Smooth muscle cell (in vitro differentiated cells): ENCODE results near the gene DIP2C. TPM values are rescaled to one million over a fixed set of nuclear protein-coding genes. Genes with fewer than 3 reads are reported as not detected.

Source experiments
- DNase-seq: peaks from one replicate; lab custom pipeline; 2025; ENCODE audit not compliant: unreplicated experiment; lab: John Stamatoyannopoulos, UW
- H2AFZ ChIP-seq: fragments of 200-600 bp; sonication (generic); 2 replicates; pipeline ENCODE4 v1.6.0; 2016; ENCODE audit warnings: antibody characterized with exemption, low read depth, mild to moderate bottlenecking
- H3F3A ChIP-seq: fragments of 200-600 bp; sonication (generic); 2 replicates; pipeline ENCODE4 v1.6.0; 2017; ENCODE audit warnings: antibody characterized with exemption, low read depth
- H3K27ac ChIP-seq: fragments of 200-600 bp; sonication (generic); 2 replicates; pipeline ENCODE4 v1.5.1; 2016; ENCODE audit warnings: low read depth, mild to moderate bottlenecking
- H3K27me3 ChIP-seq: fragments of 200-600 bp; sonication (generic); 2 replicates; pipeline ENCODE4 v1.6.1; 2016; ENCODE audit warnings: low read depth, mild to moderate bottlenecking
- H3K36me3 ChIP-seq: fragments of 200-600 bp; sonication (generic); 2 replicates; pipeline ENCODE4 v1.5.1; 2016; ENCODE audit warnings: low read depth
- H3K4me1 ChIP-seq: fragments of 200-600 bp; sonication (generic); 2 replicates; pipeline ENCODE4 v1.5.1; 2016; ENCODE audit warnings: low read depth
- H3K4me2 ChIP-seq: fragments of 200-600 bp; sonication (generic); 2 replicates; pipeline ENCODE4 v1.6.0; 2016; ENCODE audit warnings: mild to moderate bottlenecking
- H3K4me3 ChIP-seq: fragments of 200-600 bp; sonication (generic); 2 replicates; pipeline ENCODE4 v1.5.1; 2016; ENCODE audit warnings: mild to moderate bottlenecking
- H3K79me2 ChIP-seq: fragments of 200-600 bp; sonication (generic); 2 replicates; pipeline ENCODE4 v1.6.0; 2016; ENCODE audit warnings: low read depth, mild to moderate bottlenecking
- H3K9ac ChIP-seq: fragments of 200-600 bp; sonication (generic); 2 replicates; pipeline ENCODE4 v1.6.0; 2016; ENCODE audit warnings: low read depth
- H3K9me3 ChIP-seq: fragments of 200-600 bp; sonication (generic); replicated peaks from 2 replicates; pipeline ENCODE4 v1.5.1; 2016; ENCODE audit warnings: low read depth
- H4K20me1 ChIP-seq: fragments of 200-600 bp; sonication (generic); 2 replicates; pipeline ENCODE4 v1.6.0; 2016; ENCODE audit warnings: low read depth
- CTCF ChIP-seq: fragments of 200-600 bp; sonication (generic); IDR thresholded peaks from 2 replicates; pipeline ENCODE4 v1.5.1; 2017; ENCODE audit warnings: borderline replicate concordance, mild to moderate bottlenecking, antibody characterized with exemption; ENCODE audit not compliant: insufficient read depth, poor library complexity, severe bottlenecking
- WGBS: methylation state at CpG from one replicate; pipeline ENCODE4 v1.1.7; 2016; ENCODE audit warnings: low lambda C conversion rate; 5-methylcytosine and 5-hydroxymethylcytosine counted together
- polyA plus RNA-seq: library from polyadenylated mRNA; unstranded; fragments of >200 nt; fragmentation: Nextera tagmentation; extraction: Ambion mirVana; gene quantifications from 2 replicates; pipeline ENCODE4 v1.2.1, GENCODE V29; 2016
- total RNA-seq: library from RNA; depleted of rRNA; stranded (reverse); fragments of >200 nt; gene quantifications from 2 replicates; pipeline ENCODE4 v1.2.3, GENCODE V29; 2014

Gene DIP2C
- total and polyA plus RNA-seq, 2 experiments from 2014 or later = 14.9 to 15.3 TPM

DNA sequence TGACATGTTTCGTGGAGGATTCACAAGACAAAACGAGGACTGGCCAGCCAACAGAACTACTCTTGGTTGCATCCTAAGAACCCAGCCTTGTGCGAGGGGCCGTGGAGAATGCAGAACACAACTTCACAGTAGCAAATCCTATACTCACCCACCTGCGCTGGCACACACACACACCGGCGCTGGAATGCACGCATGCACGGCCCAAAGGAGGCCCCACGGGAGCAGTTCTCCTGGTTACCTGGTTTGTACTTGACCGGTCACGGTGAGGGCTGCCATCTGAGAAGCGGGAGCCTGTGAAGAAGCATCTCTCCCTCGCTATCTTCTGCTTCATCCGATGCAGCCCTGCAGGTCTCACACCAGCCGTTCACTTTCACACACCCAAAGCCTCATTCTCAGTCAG lies 416.4 kb downstream of the DIP2C start:
- no peaks in the 10 kb centered on the region for H3K9me3 ChIP-seq
- H3K27ac ChIP-seq = no peak overlapping the region
- TF ChIP-seq CTCF = no peak
- no peaks in the 10 kb centered on the region for H3K79me2 ChIP-seq
- H3K36me3 ChIP-seq = no peaks in the 10 kb centered on the region
- no peaks in the 10 kb centered on the region for H3K27me3 ChIP-seq
- H3F3A ChIP-seq = no peaks in the 10 kb centered on the region
- no peak for DNase-seq
- no peaks in the 10 kb centered on the region for H4K20me1 ChIP-seq
- no peaks in the 10 kb centered on the region for H3K4me1 ChIP-seq
- no peak overlapping the region for H2AFZ ChIP-seq
- no peak overlapping the region for H3K9ac ChIP-seq
- 97% methylated on average over 16 of the region's 16 CpGs for WGBS
- no peak overlapping the region for H3K4me3 ChIP-seq
- H3K4me2 ChIP-seq = no peak overlapping the region

DNA sequence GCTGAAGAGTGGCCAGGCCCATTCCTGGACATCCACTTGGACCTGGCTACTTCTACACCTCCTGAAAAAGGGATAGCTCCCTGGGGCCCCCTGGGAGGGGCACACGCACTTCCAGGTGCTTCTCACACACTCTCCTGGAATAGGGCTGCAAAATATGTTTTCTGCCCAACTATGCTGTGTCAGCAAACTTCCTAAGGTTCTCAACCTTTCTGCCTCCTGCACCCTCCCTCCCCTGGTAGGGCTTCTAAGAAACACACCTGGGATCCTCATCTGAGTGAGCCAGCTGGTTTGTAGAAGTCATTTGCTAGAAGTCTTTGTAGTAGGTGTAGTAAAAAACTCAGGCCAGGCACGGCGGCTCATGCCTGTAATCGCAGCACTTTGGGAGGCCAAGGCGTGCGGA lies 417.7 kb downstream of the DIP2C start:
- DNase-seq = no peak
- H3K9ac ChIP-seq = no peak overlapping the region
- no peaks in the 10 kb centered on the region for H3K9me3 ChIP-seq
- H3K79me2 ChIP-seq = no peaks in the 10 kb centered on the region
- H4K20me1 ChIP-seq = no peaks in the 10 kb centered on the region
- WGBS = 93% methylated on average over 6 of the region's 6 CpGs
- no peak overlapping the region for H3K4me3 ChIP-seq
- H3K4me2 ChIP-seq = no peak overlapping the region
- no peak overlapping the region for H3K27ac ChIP-seq
- no peaks in the 10 kb centered on the region for H3K27me3 ChIP-seq
- H3K36me3 ChIP-seq = no peaks in the 10 kb centered on the region
- H2AFZ ChIP-seq = no peak overlapping the region
- no peaks in the 10 kb centered on the region for H3F3A ChIP-seq
- H3K4me1 ChIP-seq = no peaks in the 10 kb centered on the region
- TF ChIP-seq CTCF = no peak

DNA sequence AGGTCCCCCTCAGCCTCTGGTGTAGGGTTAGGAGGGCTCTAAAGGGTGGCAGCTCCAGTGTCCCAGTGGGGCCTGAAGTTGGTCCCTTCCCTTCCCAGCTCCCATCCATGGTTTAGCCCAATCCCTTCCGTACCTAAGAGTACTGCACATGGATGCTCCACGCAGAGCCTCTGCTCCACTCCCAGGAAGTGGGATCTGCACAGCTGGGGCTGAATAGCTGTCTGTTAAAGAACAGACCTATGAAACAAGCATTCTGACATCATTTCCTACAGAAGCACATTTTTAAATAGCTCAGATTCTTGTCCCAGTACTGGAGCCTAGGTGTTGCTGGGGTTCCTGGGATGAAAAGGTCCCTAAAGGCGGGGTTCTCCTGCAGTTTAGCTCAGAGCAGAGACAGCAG lies 418.3 kb downstream of the DIP2C start:
- Histone ChIP-seq H3K4me3 (no peak overlapping the region), H3F3A (no peaks in the 10 kb centered on the region), H3K79me2 (no peaks in the 10 kb centered on the region), H3K27me3 (no peaks in the 10 kb centered on the region), H3K9me3 (no peaks in the 10 kb centered on the region), H3K9ac (no peak overlapping the region), H2AFZ (no peak overlapping the region), H4K20me1 (no peaks in the 10 kb centered on the region), H3K4me1 (no peaks in the 10 kb centered on the region), H3K4me2 (no peak overlapping the region), H3K36me3 (no peaks in the 10 kb centered on the region), H3K27ac (no peak overlapping the region)
- 85% methylated on average over 3 of the region's 3 CpGs for WGBS
- no peak for DNase-seq
- TF ChIP-seq CTCF = no peak

DNA sequence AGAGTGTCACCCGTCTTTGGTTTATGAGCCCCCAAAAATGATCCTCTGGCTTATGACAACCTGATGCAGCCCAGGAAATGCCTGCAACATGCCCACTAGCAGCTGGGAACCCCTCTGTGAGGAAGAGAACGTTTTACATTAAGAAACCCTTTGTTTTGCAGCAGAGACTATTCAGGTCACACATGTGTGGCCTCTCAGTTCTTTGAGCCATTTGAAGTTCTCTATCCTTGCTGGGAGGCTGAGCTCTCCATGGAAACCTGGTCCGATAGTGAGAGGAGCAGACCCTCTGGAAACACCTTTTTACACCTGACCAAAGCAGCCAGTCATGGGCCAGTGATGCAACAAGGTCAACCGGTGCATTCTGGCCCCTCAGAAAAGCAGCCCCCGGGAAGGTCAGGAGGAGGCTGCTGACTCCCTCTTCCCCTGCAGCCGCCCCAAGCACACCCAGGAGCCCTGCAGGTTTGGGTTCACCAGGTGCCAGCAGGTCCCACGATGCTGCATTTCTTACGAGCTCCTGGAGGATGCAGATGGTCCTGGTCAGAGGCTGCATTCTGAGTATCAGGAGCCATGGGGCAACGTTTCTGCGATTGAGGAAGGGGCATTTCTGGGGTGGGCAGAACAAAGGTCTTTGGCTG lies 419.9 kb downstream of the DIP2C start:
- Histone ChIP-seq H3K27me3 (no peaks in the 10 kb centered on the region), H3K9ac (no peak overlapping the region), H3K79me2 (no peaks in the 10 kb centered on the region), H3K27ac (no peak overlapping the region), H4K20me1 (no peaks in the 10 kb centered on the region), H3F3A (no peaks in the 10 kb centered on the region), H3K36me3 (no peaks in the 10 kb centered on the region), H2AFZ (no peak overlapping the region), H3K4me1 (no peaks in the 10 kb centered on the region), H3K4me3 (no peak overlapping the region), H3K4me2 (no peak overlapping the region), H3K9me3 (no peaks in the 10 kb centered on the region)
- no peak for TF ChIP-seq CTCF
- WGBS = 80% methylated on average over 10 of the region's 10 CpGs
- DNase-seq = no peak
